Keratinocyte (primary cell): ENCODE measurements around the gene RIMS4.

Source experiments
- CTCF ChIP-seq, 3 experiments: IDR thresholded peaks in 1 of 3; conservative IDR thresholded peaks in 1 of 3; optimal IDR thresholded peaks in 1 of 3; 2 replicates in 2 of 3; 3 replicates in 1 of 3; pipeline versions ENCODE3 to v1.5.1; 2011; ENCODE audit warnings: low read length in 3 of 3, mild to moderate bottlenecking in 3 of 3, moderate library complexity in 2 of 3, control low read depth in 1 of 3, inconsistent platforms in 1 of 3; ENCODE audit not compliant: insufficient read depth in 2 of 3; ENCODE audit errors: extremely low read depth in 1 of 3
- EZH2 ChIP-seq: IDR thresholded peaks from one replicate; pipeline ENCODE4 v1.6.1; 2012; ENCODE audit warnings: inconsistent platforms, mild to moderate bottlenecking, low read length, moderate library complexity

GRCh38 chr20:44840826-44841225 lies 30.5 kb upstream of the RIMS4 start:
- TF ChIP-seq CTCF (optimal IDR thresholded peaks at IDR 0.05 in 1 of 3, IDR thresholded peaks at IDR 0.05 in 1 of 3, conservative IDR thresholded peaks at IDR 0.05 in 1 of 3; ENCODE audit: extremely low read depth in 1 of 3, insufficient read depth in 2 of 3, low read length in 3 of 3): no peak
- TF ChIP-seq EZH2: no peak
